HS-5 (cell line): Measurements from ENCODE around the gene NBEAL1.
"Not testable (repeated sequence)": the region's sequence is repeated elsewhere in the genome, so short reads cannot be mapped to it uniquely, and the experiment has no call there.

Experiments
- DNase-seq: peaks from one replicate; pipeline ENCODE4 v3.0.0-alpha.2; 2012; ENCODE audit warnings: low read depth

The NBEAL1 gene

DNA sequence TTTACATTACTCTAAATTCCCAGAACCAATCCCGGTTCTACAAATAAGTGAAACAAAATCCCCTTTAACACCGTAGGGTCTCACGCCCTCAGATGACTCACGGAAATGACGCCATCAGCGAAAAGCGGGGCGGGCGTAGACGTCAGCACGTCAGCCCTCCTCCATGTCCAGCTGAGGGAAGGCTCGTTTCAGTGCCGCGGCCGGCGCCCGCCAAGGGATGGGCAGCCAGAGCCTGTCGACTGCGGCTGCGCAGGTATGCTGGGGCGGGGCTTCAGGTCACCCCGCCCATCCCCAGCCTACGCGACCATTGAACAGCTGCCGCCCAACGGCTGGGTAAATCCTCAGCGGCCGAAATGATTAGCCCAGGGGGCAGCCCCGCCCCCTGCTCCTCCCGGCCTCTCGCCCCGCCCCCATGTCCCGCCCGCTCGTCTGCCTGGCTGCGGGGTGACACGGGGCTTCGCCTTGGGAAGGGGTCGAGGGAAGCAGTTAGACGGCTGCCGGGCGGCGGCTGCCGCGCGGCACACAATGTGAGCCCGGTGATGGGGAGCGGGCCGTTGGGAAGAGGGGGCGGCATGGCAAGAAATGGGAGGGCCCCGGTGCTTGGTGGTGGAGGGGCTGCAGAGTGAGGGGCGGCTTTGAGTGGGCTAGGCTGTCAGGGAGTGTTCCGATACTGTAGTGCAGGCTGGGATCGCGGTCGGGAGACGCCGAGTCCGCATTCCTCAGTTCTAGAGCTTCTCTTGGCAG lies at the start of gene NBEAL1:
TSS of gene NBEAL1 (plus strand) at position 420 of the 744 bp plus-strand sequence. CDS start 1,510 bp downstream, outside the sequence.
- peak; percentile 97 for DNase-seq

DNA sequence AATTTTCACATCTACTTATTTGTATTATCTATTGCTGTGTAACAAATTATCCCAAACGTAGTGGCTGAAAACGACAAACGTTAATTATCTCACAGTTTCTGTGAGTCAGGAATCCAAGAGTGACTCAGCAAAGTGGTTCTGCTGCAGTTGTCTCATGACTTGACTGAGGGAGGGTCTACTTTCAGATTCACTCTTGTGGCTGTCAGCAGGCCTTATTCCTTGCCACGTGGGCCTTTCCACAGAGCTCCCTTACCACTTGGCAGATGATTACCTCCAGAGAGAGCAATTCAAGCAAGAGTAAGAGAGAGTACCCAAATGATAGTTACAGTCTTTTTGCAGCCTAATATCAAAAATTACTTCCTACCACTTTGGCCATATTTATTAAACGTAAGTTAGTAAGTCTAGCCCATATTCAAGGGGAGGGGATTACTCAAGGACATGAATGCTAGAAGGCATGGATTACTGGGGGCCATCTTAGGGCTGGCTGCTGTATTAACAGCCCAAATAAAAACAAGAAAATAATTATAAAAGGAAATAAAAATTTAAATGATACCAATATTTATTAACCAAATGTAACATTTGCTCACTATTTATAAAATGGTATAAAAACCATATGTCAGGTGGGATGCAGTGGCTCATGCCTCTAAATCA lies 48.7 kb upstream of the NBEAL1 start:
- no peak for DNase-seq

DNA sequence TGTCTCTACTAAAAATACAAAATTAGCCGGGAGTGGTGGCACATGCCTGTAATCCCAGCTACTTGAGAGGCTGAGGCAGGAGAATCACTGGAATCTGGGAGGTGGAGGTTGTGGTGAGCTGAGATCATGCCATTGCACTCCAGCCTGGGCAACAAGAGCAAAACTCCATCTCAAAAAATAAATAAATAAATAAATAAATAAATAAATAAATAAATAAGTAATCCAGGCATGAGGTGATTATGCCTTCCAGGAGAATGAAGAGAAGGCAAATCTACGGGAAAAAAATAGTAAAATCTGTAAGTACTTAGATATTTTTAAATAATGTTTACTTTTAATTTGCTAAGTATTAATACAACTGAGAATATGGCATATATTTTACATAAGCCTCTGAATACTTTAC lies 45.3 kb upstream of the NBEAL1 start:
- DNase-seq = not testable (repeated sequence)

DNA sequence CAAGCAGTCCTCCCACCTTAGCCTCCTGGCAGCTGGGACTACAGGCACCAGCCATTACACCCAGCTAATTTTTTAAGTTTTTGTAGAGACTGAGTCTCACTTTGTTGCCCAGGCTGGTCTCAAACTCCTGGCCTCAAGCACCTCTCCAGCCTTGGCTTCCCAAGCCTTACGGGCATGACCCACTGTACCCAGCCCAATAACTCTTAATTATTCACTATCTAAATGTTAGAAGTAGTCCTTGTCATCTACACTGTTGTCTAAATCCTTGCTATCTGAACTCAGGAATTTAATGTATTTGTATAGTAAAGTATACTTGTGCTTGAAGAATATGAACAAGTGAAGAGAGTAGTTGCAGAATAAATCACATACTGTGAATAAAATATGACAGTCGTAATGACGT lies 37.9 kb upstream of the NBEAL1 start:
- no peak for DNase-seq

DNA sequence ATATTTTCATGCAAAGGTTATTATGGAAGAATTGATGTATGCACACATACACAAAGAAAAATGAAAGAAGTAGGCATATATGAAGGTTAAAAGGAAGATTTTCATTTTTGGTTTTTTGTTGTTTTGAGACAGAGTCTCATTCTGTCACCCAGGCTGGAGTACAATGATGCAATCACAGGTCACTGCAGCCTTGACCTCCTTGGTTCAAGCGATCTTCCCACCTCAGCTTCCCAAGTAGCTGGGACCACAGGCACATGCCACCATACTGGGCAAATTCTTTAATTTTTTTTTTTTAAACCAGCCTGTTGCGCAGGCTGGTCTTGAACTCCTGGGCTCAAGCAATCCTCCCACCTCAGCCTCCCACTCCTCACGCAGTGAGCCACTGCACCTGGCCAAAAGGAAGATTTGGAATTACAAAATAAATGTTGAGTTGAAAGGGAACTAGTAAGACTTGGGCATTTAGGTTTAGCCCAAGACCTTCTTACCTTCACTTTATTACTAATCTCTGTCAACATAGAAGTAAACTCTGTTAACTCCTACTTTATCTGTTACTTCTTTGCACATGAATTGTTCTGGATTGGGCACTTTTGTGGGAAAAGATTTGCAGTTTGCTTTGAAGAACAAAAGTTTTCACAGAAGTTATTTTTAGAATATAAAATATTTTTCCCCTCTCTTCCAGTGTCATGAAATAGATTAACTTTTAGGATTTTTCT lies 31.7 kb upstream of the NBEAL1 start:
- no peak for DNase-seq

DNA sequence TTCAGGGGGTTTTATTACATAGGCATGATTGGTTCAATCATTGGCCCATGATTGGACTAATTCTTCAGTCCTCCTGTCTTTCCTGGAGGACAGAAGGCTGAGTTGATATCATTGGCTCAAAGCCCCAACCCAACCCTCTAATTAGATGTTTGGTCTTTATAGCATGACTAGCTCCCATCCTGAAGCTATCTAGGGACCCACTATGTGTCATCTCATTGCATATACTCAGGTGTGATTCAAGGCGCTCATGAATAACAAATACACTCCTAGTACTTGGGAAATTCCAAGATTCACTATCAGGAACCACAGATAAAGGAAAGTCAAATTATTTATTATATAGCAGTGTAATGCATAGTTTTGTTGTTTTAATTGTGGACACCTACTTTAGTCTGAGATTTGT lies 24.9 kb upstream of the NBEAL1 start:
- DNase-seq = no peak

DNA sequence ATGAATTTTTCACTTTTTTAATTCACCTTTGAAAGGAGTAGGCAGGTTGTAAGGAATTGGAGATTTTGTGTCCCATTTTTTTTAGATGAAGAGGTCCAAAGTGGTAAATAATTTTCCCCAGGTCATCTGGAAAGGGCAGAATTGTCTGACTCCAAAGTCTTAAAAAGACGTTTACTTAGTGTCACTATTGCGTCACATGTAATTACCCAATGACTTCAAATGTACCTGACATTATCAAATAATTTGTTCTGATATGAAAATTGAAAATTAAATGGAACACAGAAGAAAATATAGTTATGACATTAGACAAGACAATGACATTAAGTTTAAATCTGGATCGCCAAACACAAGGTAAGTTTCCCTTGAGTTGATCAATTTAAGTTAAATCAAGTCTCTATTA lies 24.2 kb upstream of the NBEAL1 start:
- no peak for DNase-seq

DNA sequence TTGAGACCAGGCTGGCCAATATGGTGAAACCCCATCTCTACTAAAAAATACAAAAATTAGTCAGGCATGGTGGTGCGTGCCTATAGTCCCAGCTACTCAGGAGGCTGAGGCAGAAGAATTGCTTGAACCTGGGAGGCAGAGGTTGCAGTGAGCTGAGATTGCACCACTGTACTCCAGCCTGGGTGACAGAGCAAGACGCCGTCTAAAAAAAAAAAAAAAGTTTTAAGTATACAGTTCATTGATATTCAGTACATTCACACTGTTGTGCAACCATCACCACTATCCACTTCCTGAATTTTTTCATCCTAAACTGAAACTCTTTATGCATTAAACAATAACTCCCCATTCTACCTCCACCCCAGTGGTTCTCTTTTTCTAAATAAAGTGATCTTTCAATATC lies 17.6 kb upstream of the NBEAL1 start:
- DNase-seq = not testable (repeated sequence)

DNA sequence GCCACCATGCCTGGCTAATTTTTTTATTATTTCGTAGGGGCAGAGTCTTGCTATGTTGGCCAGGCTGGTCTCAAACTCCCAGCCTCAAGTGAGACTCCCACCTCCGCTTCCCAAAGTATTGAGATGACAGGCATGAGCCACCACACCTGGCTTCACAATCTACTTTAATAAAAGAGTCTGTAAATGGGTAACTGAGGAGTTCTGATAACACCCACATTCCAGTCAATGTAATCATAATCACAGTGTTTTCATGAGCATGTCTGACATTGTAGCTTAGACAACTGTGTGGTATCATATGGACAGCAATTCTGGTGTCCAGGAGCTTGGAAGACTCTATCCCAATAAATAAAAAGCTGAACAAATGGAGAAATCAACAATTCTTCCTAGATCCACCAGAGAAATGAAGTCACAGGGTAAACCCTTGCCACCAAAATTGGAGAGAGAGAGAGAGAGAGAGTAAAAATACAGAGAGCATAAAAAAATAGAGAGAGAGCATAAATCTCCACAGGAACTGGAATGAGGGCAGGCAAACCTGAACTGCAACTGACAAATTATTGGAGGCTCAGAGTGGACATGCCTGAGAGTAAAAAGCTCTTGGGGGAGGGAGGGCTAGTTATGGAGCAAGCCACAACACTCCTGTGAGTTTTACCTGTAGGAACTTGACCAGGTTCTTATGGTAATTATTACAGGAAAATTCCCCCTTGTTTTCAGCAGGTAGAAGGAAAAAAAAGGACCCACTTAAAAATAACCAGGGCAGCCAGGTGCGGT lies 12.4 kb upstream of the NBEAL1 start:
- DNase-seq = no peak

DNA sequence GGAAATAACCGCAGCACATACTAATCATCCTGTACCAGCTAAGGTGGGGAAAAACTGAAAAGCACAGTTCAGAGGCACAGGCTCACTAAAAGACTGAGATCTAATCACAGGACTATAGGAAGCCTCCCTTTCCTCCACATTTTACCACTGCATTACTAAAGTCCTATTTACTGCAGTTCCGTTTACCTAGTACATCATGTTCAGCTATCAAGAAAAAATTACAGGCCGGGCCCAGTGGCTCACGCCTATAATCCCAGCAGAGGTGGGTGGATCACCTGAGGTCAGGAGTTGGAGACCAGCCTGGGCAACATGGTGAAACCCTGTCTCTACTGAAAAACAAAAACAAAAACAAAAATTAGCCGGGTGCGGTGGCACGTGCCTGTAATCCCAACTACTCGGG lies 11.0 kb upstream of the NBEAL1 start:
- DNase-seq = no peak

DNA sequence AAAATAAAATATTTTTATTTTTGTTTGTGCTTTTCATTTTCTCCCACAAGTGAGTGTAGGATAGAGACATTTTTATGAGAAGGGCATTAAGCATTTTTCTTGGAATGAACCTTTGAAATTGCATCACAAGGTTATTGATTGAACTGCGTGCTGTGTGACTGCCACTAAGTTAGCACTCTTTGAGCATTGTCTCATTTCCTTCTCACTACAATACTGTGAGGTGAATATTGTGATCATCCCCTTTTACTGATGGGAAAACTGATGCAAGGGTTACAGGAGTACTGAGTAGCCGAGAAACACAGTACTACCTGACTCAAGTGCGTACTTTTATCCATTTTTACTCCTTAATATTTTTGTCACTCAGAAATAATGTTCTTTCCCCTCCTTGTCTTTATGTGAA lies 2.0 kb downstream of the NBEAL1 start:
- no peak for DNase-seq

DNA sequence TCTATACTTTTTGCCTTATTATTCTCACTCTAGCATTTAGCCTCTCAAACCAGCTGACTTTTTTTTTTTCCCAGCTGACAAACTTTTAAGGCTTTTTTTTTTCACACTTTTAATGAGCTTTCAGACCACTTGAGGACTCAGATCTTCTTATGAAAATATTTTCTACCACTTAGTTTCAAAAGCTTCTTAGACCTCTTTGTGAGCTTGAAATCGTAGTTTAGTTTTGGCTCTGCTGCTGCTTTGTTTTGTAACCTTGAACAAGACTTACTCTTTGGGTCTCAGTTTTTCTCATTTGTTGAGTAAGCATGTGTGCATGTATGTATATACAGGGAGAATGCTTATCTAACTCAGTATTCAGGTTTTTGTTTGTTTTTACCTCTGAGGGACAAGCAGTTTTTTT lies 3.5 kb downstream of the NBEAL1 start:
- DNase-seq = no peak

DNA sequence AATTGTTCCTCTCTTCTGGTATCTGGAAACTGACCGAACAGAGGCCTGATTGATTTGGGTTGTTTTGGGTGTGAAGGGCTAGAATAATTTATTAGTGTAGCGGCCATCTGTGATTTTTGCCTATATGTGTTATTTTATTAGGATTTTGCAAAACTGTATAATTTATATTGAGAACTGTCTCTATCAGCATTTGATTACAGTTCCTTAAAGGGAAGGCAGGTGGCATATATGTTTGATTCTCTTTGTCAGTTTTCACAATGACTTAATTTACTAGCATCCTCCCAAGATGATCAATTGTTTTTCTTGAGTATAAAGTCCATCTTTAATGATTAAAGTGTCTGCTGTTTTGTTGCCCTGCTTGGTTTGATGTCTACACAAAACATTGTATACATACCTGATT lies 4.5 kb downstream of the NBEAL1 start:
- DNase-seq = no peak

DNA sequence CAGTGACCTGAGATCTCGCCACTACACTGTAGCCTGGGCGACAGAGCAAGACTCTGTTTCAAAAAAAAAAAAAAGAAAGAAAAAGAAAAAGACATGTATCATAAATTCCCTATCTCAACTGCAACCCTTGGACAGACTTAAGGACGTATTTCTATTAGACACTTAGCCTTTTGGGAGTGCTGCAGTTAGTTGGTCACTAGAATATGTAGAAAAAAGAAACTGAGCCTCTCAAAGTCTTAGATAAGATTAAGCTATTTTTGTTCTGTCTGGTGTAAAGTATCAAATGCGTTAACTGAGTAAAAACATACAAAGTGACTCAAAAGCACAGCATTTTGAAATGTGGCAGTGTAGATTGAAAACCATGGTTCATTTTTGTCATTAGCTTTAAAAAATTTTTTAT lies 7.3 kb downstream of the NBEAL1 start:
- no peak for DNase-seq

DNA sequence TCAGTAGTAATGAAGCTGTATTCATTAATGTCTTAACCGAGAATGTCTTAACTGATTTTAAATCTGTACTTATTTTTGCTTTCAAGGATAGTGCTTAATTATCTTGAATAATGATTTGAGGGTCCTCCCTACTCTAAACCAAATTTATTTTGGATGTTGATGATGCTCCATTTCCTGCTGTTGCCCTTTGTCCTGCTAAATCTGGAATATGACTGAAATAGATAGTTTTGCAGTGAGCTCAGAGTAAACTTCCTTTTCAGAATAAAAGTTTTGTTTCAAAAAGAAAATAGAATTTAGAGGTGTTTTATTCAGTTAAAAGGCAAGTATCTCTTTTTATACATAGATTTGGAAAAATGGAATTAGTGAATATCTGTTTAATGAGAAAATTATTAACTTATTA lies 8.1 kb downstream of the NBEAL1 start:
- no peak for DNase-seq

DNA sequence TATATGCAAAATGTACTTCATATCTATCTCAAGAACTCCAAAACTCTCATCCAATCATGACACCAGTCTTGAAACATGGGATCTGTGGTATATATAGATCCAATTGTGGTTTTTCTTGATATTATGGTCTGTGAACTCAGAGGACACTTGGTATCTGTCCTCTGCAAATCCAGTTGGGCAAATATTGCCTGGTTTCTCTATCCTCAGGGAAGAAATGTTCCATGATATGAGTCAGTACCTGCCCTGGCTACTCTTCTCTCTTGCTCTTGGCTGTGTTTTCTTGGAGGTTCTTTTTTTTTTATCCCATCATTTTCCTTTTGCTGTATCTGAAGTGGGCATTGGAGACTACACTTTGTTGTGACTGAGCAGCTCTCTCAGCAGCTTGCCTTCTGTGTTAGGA lies 10.9 kb downstream of the NBEAL1 start:
- no peak for DNase-seq

DNA sequence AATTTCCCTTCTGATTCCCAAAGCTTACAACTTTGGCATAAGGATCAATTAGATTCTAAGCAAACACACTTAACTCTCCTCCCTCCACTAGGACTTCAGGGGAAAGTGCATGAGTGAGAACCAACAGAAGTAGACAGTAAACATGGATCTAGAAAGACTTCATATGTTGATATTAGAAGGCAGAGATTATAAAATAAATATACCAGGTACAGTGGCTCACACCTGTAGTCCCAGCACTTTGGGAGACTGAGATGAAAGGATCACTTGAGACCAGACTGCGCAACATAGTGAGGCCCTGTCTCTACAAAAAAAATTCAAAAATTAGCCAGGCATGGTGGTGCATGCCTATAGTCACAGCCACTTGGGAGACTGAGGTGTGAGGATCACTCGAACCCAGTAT lies 15.9 kb downstream of the NBEAL1 start:
- DNase-seq = no peak

DNA sequence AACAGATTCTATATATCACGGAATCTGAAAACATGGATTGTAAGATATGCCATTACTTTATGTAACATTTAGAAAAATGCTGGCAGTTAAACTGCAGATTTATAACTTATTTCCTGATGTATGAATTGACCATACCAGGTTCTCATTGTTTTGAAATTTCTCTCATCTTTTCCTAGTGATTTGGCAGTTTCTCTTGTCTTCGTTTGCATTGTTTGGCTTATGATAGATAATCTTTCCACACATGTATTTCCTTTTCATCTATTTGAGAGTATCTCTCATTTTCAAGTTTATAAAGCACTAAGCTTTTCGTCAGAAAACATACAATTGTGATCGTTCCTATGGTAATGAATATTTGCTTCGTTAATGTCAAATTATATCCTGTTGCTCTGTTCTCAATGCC lies 16.3 kb downstream of the NBEAL1 start:
- no peak for DNase-seq

DNA sequence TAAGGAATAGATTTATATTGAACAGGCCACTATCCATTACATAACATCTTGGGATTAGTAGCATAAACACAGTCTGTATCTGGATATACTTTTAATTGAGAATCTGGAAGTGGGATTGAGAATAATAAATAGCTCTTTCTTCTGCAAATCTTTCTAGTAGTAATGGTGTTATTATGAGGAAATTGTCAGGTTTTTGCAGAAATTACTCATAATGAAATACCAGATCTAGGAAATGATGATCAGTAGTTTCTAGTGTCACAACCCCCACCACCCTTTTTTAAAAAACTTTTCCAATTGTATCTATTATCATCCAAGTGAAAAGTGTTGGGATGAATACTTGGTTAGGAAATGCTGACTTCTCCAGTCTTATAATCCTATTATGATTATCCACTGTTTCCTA lies 18.7 kb downstream of the NBEAL1 start:
- DNase-seq = no peak

DNA sequence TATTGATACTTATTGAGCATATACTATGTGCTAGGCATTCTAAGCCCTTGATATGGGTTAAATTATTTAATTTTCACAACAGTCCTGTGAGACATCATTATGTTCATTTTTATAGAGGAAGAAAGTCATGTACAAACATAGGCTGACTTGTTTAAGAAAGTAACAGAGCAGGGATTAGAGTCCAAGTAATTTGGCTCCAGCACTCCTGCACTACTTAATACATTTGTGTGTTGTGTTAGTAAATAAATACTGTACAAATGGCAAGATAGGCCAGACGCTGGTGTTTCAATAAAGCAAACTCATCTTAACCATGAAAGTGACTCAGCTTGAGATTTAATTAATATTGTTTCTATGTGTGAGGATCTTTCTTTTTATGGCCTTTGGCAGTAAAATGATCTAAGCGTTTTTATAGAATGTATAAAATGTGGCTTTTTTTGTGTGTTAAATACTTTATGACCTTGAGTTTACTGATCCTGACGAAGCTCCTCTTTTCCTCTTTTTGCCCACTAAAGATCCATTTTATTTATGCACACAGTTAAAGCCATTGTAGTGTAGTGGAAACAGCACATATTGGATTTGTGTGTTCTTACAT lies 21.3 kb downstream of the NBEAL1 start:
- DNase-seq = no peak

DNA sequence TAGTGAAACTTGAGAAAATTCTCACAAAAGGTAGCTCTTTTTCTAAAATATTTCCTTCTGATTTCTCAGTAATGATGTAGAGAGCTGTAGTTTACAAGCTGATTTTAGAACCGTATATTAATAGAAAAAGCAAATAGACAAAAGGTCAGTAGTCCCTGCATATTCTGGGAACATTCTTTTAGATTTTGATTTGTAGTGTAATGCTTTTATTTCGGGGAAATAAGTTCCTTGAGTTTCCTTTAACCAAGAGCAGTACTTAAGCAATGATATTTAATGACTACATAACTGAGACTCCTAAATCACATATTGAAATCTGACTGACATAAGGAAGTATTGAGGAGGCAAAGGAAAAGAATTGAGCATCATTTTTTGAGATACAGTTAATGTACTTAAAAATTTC lies 22.4 kb downstream of the NBEAL1 start:
- DNase-seq = no peak

DNA sequence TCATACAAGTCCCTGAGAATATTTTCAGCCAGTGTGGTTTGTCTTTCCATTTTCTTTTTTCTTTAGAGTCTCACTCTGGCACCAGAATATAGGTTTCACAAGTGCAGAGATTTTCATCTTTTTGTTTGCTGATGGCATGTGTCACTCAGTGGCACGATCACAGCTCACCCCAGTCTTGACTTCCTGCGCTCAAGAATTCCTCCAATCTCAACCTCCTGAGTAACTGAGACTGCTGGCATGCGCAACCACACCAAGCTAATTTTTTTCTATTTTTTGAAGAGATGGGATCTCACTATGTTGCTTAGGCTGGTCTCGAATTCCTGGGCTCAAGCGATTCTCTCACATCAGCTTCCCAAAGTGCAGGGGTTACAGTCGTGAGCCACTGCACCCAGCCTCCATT lies 23.9 kb downstream of the NBEAL1 start:
- DNase-seq = no peak
